HG03442 (cell line): ENCODE measurements around the gene IL6ST.

ENCODE experiments used
- ATAC-seq: cut with Tn5 transposase; IDR thresholded peaks from one replicate; pipeline ENCODE4 v1.9.1; 2021; ENCODE audit warnings: mild to moderate bottlenecking, moderate library complexity; ENCODE audit not compliant: unreplicated experiment

Gene IL6ST

GRCh38 chr5:55923177-55923771 lies 71.5 kb downstream of the IL6ST start:
- ATAC-seq: no peak

- ATAC-seq: no peak
These were observed 73.1 kb downstream of the IL6ST start for GRCh38 chr5:55921617-55922016.

GRCh38 chr5:55920784-55921183 lies 74.0 kb downstream of the IL6ST start:
- ATAC-seq: no peak

GRCh38 chr5:55919625-55920024 lies 75.1 kb downstream of the IL6ST start:
- no peak for ATAC-seq

GRCh38 chr5:55918087-55919035 lies 76.4 kb downstream of the IL6ST start:
- no peak for ATAC-seq

GRCh38 chr5:55917402-55918086 lies 77.2 kb downstream of the IL6ST start:
- no peak for ATAC-seq

GRCh38 chr5:55916986-55917385 lies 77.8 kb downstream of the IL6ST start:
- ATAC-seq: no peak

GRCh38 chr5:55915783-55916182 lies 79.0 kb downstream of the IL6ST start:
- ATAC-seq: no peak

- no peak for ATAC-seq
These were observed 79.8 kb downstream of the IL6ST start for GRCh38 chr5:55914971-55915370.

- ATAC-seq: peak; percentile 90
These were observed 81.0 kb downstream of the IL6ST start for GRCh38 chr5:55913466-55914413.

GRCh38 chr5:55911784-55912653 lies 82.7 kb downstream of the IL6ST start:
- no peak for ATAC-seq

- ATAC-seq: no peak
These were observed 86.0 kb downstream of the IL6ST start for GRCh38 chr5:55908804-55909203.

- no peak for ATAC-seq
These were observed 86.8 kb downstream of the IL6ST start for GRCh38 chr5:55907927-55908326.

GRCh38 chr5:55905251-55905650 lies 89.5 kb downstream of the IL6ST start:
- no peak for ATAC-seq

- no peak for ATAC-seq
These were observed 90.6 kb downstream of the IL6ST start for GRCh38 chr5:55904152-55904551.

- peak; percentile 94 for ATAC-seq
These were observed 91.6 kb downstream of the IL6ST start for GRCh38 chr5:55903121-55903701.

GRCh38 chr5:55902696-55903095 lies 92.1 kb downstream of the IL6ST start:
- ATAC-seq: no peak

- ATAC-seq: no peak
These were observed 94.0 kb downstream of the IL6ST start for GRCh38 chr5:55900776-55901175.

- no peak for ATAC-seq
These were observed 94.7 kb downstream of the IL6ST start for GRCh38 chr5:55900068-55900467.
